Epithelial cell of esophagus (primary cell): ENCODE measurements around the gene PLAC8.
"Not testable (repeated sequence)": the region's sequence is repeated elsewhere in the genome, so short reads cannot be mapped to it uniquely, and the experiment has no call there.

Experiments used
- DNase-seq: peaks from one replicate; pipeline ENCODE4 v3.0.0; 2010; ENCODE audit warnings: low read depth
- H3K4me3 ChIP-seq: 2 replicates; pipeline ENCODE4 v1.5.1; 2011; ENCODE audit warnings: mild to moderate bottlenecking, low read length, control low read depth
- CTCF ChIP-seq: IDR thresholded peaks from 2 replicates; pipeline ENCODE4 v1.5.1; 2011; ENCODE audit warnings: low read depth, mild to moderate bottlenecking, low read length, control low read depth, inconsistent platforms; ENCODE audit not compliant: insufficient read depth; ENCODE audit errors: missing control alignments

Gene PLAC8

GRCh38 chr4:83112678-83113428 lies 1.7 kb downstream of the PLAC8 start:
- no peak for DNase-seq
- no peak for TF ChIP-seq CTCF
- no peak overlapping the region for H3K4me3 ChIP-seq

DNA sequence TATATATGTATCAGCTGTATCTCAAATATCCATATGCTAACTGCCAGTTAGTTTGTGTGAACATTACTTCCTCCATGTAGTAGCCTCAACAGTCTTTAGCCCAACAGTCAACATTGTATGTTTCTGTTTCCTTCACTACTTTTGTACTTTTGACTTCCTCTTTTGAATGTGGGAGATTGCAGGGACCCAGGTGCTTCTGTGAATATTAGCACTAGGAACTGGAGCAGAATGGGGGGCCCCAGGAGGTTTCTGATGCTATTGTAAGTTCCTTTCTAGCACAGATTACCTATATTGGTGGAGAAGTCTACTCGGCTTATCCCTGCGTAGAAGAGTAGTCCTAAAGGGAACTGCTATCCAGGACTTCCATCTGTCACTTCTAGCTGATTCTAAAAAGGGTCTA lies 2.3 kb downstream of the PLAC8 start:
- H3K4me3 ChIP-seq: no peak overlapping the region
- no peak for DNase-seq
- no peak for TF ChIP-seq CTCF

DNA sequence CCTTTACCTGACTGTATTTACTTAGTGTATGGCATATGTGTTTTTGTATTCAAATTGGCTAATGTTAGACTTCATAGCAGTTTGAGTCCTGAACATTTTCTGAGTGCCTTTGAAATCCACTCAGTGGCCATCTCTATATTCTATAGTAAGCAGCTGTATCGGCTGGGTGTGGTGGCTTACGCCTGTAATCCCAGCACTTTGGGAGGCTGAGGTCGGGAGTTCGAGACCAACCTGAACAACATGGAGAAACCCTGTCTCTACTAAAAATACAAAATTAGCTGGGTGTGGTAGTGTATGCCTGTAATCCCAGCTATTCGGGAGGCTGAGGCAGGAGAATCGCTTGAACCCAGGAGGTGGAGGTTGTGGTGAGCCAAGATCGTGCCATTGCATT lies 2.8 kb downstream of the PLAC8 start:
- not testable (repeated sequence) for DNase-seq, H3K4me3 ChIP-seq

- no peak for TF ChIP-seq CTCF
- H3K4me3 ChIP-seq: no peak overlapping the region
- DNase-seq: no peak
Observed at GRCh38 chr4:83110970-83111750, 3.4 kb downstream of the PLAC8 start.

DNA sequence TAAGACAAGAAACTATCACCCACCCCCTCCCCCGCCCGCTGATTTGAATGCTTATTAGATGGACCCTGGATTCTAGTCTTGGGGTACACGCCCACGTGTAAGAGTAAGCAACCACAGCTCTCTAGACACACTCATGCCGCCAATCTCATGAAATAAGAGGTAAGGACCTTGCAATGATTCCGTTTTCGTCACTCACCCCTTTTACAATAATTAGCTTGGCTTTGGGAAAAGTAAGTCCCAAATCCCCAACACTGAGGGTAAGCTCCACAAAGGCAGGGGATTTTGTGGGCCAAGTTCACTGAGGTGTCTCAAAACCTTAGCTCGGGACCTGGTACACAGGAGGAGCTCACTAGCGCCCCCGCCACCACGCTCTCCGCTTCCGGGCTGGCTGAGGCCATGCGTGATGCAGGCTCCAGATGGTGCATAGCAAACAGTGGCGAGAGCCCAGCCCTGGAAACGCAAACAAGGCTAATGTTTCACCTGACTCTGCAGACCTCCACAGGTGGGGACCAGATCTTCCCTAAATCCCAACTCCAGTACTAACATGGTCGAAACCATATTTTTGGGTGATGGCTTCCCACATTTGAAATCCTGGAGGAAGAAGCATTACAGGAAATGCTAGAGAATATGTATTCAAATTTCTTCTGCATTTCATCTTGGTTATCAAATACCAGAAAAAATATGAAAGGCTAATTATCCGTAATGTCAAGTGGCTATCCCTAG lies 4.1 kb downstream of the PLAC8 start:
- peak; percentile 76 for TF ChIP-seq CTCF
- peak overlapping the region; percentile 52 for H3K4me3 ChIP-seq
- peak; percentile 86 for DNase-seq

DNA sequence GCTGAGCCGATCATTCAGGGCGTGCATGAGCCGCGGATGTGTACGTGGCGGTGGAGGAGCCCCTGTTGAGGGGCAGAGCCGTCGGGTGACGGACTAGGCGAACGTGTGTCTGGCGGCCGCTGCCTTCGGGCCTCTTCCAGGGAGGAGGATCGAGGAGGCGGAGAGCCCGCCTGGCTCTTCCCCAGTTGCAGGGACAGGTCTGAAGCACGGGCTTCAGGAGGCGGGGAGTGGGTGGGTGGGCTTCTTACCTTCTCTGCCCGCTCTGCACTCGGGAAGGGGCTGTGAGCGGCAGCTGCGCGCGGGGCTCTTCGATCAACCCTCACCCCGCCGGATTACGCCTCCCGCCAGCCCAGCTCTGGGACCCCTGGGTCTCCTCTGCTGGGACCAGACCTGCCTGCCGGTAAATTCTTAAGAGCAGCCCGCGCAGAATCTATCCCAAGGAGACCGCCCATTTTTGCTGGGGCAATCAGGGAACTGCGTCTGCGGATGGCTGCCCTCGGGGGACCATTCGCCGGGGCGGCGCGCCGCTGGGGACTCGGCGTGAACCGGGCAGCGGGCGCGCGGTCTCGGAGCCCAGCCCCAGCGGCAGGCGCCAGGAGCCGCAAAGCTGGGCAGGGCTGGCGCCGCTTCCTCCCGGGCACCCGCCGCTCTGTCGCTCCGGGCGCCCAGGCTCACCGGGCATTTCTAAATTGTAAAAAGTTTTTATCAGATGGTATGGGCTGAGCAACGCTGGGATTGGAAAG lies 4.9 kb downstream of the PLAC8 start:
- peak; percentile 54 for DNase-seq
- TF ChIP-seq CTCF: no peak

More for the DNA sequence above, 4.9 kb downstream of the PLAC8 start:
- peak overlapping the region; percentile 52 for H3K4me3 ChIP-seq
